ENCODE results near the gene CDPF1. TPM values are rescaled to one million over a fixed set of nuclear protein-coding genes. Genes with fewer than 3 reads are reported as not detected.

Gene CDPF1
- total and polyA plus RNA-seq, 2 of the 4 experiments (the other 2 are of a cell fraction), result 11.5 to 14.5 TPM

DNA sequence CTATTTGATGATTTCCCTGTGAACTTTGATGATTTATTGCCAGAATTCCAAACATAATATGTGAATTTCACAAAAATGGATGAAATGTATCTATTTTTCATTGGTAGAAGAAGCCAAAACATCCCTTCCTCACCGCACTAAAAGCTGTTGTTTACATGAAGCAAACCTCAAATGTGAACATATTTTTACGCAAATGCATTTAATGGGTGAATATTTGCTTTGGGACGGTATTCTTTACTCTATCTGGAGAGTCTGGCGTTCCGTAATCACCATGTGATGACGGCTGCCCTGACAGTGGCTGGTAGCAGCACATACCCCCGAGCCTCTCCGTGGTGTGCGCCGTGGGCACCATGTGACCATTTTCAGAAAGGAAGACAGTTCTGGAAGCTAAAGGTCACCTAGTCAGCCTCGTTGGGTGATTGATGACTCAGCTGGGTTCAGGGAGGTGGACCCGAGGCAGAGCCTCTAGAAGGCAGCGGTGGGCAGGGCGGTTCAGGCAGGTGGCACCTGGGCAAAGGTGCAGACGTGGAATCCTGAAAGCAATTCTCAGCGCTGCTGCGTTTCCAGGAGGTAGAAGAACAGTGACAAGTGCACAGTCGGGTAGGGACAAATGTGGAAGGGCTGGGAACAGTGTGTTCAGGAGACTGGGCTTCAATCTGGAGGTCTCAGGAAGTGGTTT, 54.5 kb downstream of the CDPF1 start:
- WGBS, 2 experiments (ENCODE audit: extremely low coverage in 2 of 2, insufficient read length in 1 of 2), result 53% methylated on average over 9 of the region's 18 CpGs; no CpG with 5 or more reads in 1 of the 2 experiments
- TF ChIP-seq MAFK (IDR thresholded peaks at IDR 0.05; ENCODE audit: low read depth, low read length) (no peak), POLR2A (IDR thresholded peaks at IDR 0.05; ENCODE audit: low read depth, low read length) (no peak)
- Histone ChIP-seq H3K56ac (ENCODE audit: extremely low read depth, insufficient read depth, low read length) (no peak overlapping the region), H2BK120ac (ENCODE audit: low read depth, low read length) (no peak overlapping the region), H4K5ac (ENCODE audit: low read depth, low read length) (no peak overlapping the region), H3K4me2 (ENCODE audit: low read depth, low read length) (no peak overlapping the region), H3K14ac (replicated peaks; ENCODE audit: low read depth, low read length) (0 out of 2 replicates have a peak overlapping the region, but pooled peaks have one; percentile 48), H3K4me3 (ENCODE audit: insufficient read depth, low read depth, low read length) (no peak overlapping the region), H2BK15ac (ENCODE audit: low read depth, low read length) (no peak overlapping the region), H4K91ac (ENCODE audit: insufficient read depth, low read depth, low read length) (no peak overlapping the region), H3K4me1 (ENCODE audit: control insufficient read depth, insufficient read depth, low read length) (peaks cover 4% of the 10 kb centered on the region; the same call in 1 of the 2 replicates), H3K9ac (ENCODE audit: low read depth, low read length) (no peak overlapping the region), H3K36me3 (ENCODE audit: control insufficient read depth, insufficient read depth, low read length) (peaks cover 18% of the 10 kb centered on the region), H2AK9ac (replicated peaks; ENCODE audit: low read depth, low read length, poor library complexity) (peak overlapping the region; percentile 73), H2AFZ (replicated peaks; ENCODE audit: low read length, poor library complexity) (peak overlapping the region; percentile 33), H2AK5ac (ENCODE audit: low read depth, low read length) (no peak overlapping the region), H3K9me3 (ENCODE audit: control insufficient read depth, insufficient read depth, low read length) (no peaks in the 10 kb centered on the region), H3K18ac (ENCODE audit: low read depth, low read length) (no peak overlapping the region), H3K79me1 (ENCODE audit: low read depth in 1 of 2, low read length in 2 of 2) (peaks cover 0 to 15% of the 10 kb centered on the region in 2 experiments; a peak in 2 of 4 replicates), H4K20me1 (ENCODE audit: insufficient read depth, low read length) (peaks cover 4% of the 10 kb centered on the region), H3K4ac (ENCODE audit: low read depth, low read length) (no peak overlapping the region), H3K27me3 (ENCODE audit: control insufficient read depth, insufficient read depth, low read length) (no peaks in the 10 kb centered on the region), H2BK5ac (ENCODE audit: low read depth, low read length, poor library complexity, severe bottlenecking) (no peak overlapping the region), H3K23ac (ENCODE audit: low read depth, low read length) (no peak overlapping the region), H2BK20ac (ENCODE audit: low read depth, low read length) (no peak overlapping the region), H3K27ac (ENCODE audit: insufficient read depth, low read length) (no peak overlapping the region), H4K8ac (ENCODE audit: low read depth in 2 of 2, low read length in 2 of 2) (no peak overlapping the region), H3K9me1 (ENCODE audit: insufficient read depth, low read length) (peaks cover 10% of the 10 kb centered on the region)
- CTCF ChIA-PET, result interaction anchor here (1.5 kb wide), 1 partner anchor 11 kb away, joined by 5 read pairs; no protein-coding TSS in a partner anchor
- peak; percentile 48 for DNase-seq
- dilution Hi-C loops (cut with HindIII; ENCODE audit: low sequenced_read_pairs, unreplicated experiment) (no loop called here), intact Hi-C loops (cut with micrococcal nuclease) (no loop called here), in situ Hi-C loops (cut with MboI; ENCODE audit: low sequenced_read_pairs) (no loop called here)
- POLR2A ChIA-PET (ENCODE audit: unreplicated experiment), result no interaction called here
- ATAC-seq (ENCODE audit: low read depth), result peak; percentile 74
- BruUV-seq (replicated peaks), result no TSS peak

Other genes starting within 250 kb of the CDPF1 start
- gene PPARA, start 99.8 kb downstream of the CDPF1 start, total RNA-seq (2012; rRNA removed), result 6.1 and 7.0 TPM in 2 replicates
- gene PPARA, start 99.8 kb downstream of the CDPF1 start, polyA plus RNA-seq (2012; rRNA removed), result 3.1 and 3.3 TPM in 2 replicates
- gene PKDREJ, start 13.1 kb upstream of the CDPF1 start, total RNA-seq (2012; rRNA removed), result not detected in 2 replicates
- gene PKDREJ, start 13.1 kb upstream of the CDPF1 start, polyA plus RNA-seq (2012; rRNA removed), result 0.02 TPM in 1 of 2 replicates, not detected in the other
- 52.3 and 74.2 TPM in 2 replicates for gene TTC38, start 17.7 kb upstream of the CDPF1 start, total RNA-seq (2012; rRNA removed)
- 43.0 and 43.6 TPM in 2 replicates for gene TTC38, start 17.7 kb upstream of the CDPF1 start, polyA plus RNA-seq (2012; rRNA removed)
- 5.8 and 5.9 TPM in 2 replicates for gene GTSE1, start 46.6 kb upstream of the CDPF1 start, total RNA-seq (2012; rRNA removed)
- 15.6 and 17.1 TPM in 2 replicates for gene GTSE1, start 46.6 kb upstream of the CDPF1 start, polyA plus RNA-seq (2012; rRNA removed)
- 19.0 and 21.7 TPM in 2 replicates for gene TRMU, start 85.4 kb upstream of the CDPF1 start, total RNA-seq (2012; rRNA removed)
- 32.7 and 36.4 TPM in 2 replicates for gene TRMU, start 85.4 kb upstream of the CDPF1 start, polyA plus RNA-seq (2012; rRNA removed)